ENCODE results near the gene ACTA1. TPM values are rescaled to one million over a fixed set of nuclear protein-coding genes. Genes with fewer than 3 reads are reported as not detected.

Gene ACTA1
- total and polyA plus RNA-seq, 9 of the 15 experiments (the other 6 are each of a cell fraction or from before 2014, with no cell fraction given), result 0.07 to 0.36 TPM; not detected in 7

- TF ChIP-seq NFRKB (IDR thresholded peaks at IDR 0.05; ENCODE audit: low read depth) (no peak), ZNF41 (CRISPR knock-in tag; conservative IDR thresholded peaks at IDR 0.05) (no peak), ZNF280B (CRISPR knock-in tag; IDR thresholded peaks at IDR 0.05) (no peak), RFX7 (CRISPR knock-in tag; IDR thresholded peaks at IDR 0.05) (no peak)
Measured at GRCh38 chr1:229433364-229434004, 410 bp downstream of the ACTA1 start (continued).

DNA sequence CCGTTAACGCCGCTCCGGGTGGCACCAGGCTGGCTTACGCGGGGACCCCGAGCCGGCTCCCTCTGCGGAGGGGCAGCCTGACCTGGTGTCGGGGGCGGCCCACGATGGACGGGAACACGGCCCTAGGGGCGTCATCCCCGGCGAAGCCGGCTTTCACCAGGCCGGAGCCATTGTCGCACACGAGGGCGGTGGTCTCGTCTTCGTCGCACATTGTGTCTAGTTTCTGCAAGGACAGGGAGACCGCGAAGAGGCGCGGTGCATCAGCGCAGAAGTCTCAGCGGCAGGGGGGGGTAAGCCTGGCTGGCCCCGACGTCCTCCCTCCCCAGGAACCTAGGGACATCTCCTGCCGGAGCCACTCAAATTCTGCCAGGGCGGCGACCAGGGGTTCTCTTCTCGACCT, 989 bp downstream of the ACTA1 start:
- ChIA-PET CTCF (ENCODE audit: low intra/inter-chr PET ratio) (no interaction called here), POLR2A (interaction anchor here (0.5 kb wide), 1 partner anchor 206 kb away, joined by 3 read pairs; no protein-coding TSS in a partner anchor)
- Histone ChIP-seq H3K27ac (ENCODE audit: extremely low read depth, low read depth, low read length) (no peak overlapping the region), H3K27me3 (ENCODE audit: control insufficient read depth in 2 of 2, insufficient read depth in 2 of 2, low read length in 2 of 2) (peaks cover 13 to 38% of the 10 kb centered on the region in 2 experiments; a peak in 4 of 5 replicates), H3K79me2 (ENCODE audit: control insufficient read depth, insufficient read depth, low read length) (no peaks in the 10 kb centered on the region), H3K4me1 (replicated peaks in 1 of 2; ENCODE audit: control insufficient read depth in 2 of 2, insufficient read depth in 2 of 2, low read length in 2 of 2) (peaks cover 0 to 24% of the 10 kb centered on the region in 2 experiments; a peak in 2 of 5 replicates), H3K9ac (ENCODE audit: insufficient read depth in 1 of 2, low read depth in 2 of 2, low read length in 2 of 2) (no peak overlapping the region), H3K9me1 (ENCODE audit: control insufficient read depth, insufficient read depth, low read length) (no peaks in the 10 kb centered on the region), H3K4me3 (no peak overlapping the region), H3K36me3 (ENCODE audit: control insufficient read depth, insufficient read depth, low read length) (no peaks in the 10 kb centered on the region), H4K20me1 (replicated peaks; ENCODE audit: control insufficient read depth, insufficient read depth, low read length) (0 out of 2 replicates have a peak, but pooled peaks cover 2% of the 10 kb centered on the region), H3K9me3 (replicated peaks; ENCODE audit: control insufficient read depth, insufficient read depth, low read depth, low read length) (no peaks in the 10 kb centered on the region), H3K4me2 (ENCODE audit: insufficient read depth, low read length) (no peak overlapping the region), H2AFZ (ENCODE audit: low read depth, low read length) (no peak overlapping the region)
- WGBS (ENCODE audit: insufficient coverage, low coverage, missing lambda C conversion rate), result 50% methylated on average over 31 of the region's 37 CpGs
- DNase-seq (ENCODE audit: extremely low read depth in 1 of 4, low spot score in 3 of 4) (no peak), FAIRE-seq (no peak), ATAC-seq (no peak)
- in situ Hi-C loops (cut with MboI), result no loop called here
- intact Hi-C loops (cut with micrococcal nuclease), result no loop called here
- no TSS peak for BruUV-seq (replicated peaks)
- TF ChIP-seq ZNF277 (CRISPR knock-in tag; IDR thresholded peaks at IDR 0.05; ENCODE audit: borderline replicate concordance) (no peak), BDP1 (IDR thresholded peaks at IDR 0.05; ENCODE audit: insufficient read depth, insufficient read length) (no peak), NFATC3 (IDR thresholded peaks at IDR 0.05) (no peak), ZFP36 (IDR thresholded peaks at IDR 0.05; ENCODE audit: low read depth, low read length, partially characterized antibody) (no peak), HMBOX1 (IDR thresholded peaks at IDR 0.05) (no peak), U2AF2 (optimal IDR thresholded peaks at IDR 0.05; ENCODE audit: low read depth, low read length) (no peak), MYBL2 (IDR thresholded peaks at IDR 0.05; ENCODE audit: low read depth) (no peak), MYBL2 (CRISPR knock-in tag; IDR thresholded peaks at IDR 0.05; ENCODE audit: borderline replicate concordance) (no peak), NUFIP1 (IDR thresholded peaks at IDR 0.05; ENCODE audit: partially characterized antibody) (no peak), SREBF1 (IDR thresholded peaks at IDR 0.05; ENCODE audit: borderline replicate concordance, low read depth, low read length) (no peak), CBX1 (IDR thresholded peaks at IDR 0.05; ENCODE audit: low read depth) (no peak)
- TF ChIP-seq, protein P1, sequence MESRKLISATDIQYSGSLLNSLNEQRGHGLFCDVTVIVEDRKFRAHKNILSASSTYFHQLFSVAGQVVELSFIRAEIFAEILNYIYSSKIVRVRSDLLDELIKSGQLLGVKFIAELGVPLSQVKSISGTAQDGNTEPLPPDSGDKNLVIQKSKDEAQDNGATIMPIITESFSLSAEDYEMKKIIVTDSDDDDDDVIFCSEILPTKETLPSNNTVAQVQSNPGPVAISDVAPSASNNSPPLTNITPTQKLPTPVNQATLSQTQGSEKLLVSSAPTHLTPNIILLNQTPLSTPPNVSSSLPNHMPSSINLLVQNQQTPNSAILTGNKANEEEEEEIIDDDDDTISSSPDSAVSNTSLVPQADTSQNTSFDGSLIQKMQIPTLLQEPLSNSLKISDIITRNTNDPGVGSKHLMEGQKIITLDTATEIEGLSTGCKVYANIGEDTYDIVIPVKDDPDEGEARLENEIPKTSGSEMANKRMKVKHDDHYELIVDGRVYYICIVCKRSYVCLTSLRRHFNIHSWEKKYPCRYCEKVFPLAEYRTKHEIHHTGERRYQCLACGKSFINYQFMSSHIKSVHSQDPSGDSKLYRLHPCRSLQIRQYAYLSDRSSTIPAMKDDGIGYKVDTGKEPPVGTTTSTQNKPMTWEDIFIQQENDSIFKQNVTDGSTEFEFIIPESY (CRISPR knock-in tag; IDR thresholded peaks at IDR 0.05), result no peak

Measured in K562 (cell line).